ENCODE data around the gene ABCC5.

The ABCC5 gene

DNA sequence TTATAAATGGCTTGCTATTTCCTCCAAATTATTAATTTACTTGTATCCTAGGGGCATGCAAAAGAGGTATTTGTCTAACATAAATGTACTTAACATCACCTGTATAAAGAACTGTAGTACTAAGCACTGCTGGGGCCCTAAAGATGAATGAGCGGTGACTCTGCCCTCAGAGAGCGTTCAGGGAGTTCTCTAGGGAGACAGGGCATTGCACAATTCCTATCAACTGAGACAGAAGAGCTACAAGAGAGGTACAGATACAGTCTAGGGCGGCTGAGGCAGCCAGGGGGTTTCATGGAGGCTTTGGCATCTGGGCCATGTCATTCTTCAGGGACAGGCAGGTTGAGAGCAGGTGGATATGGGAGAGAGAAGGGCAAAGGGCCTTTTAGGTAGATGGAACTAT is 93.1 kb downstream of the ABCC5 start:
- no peak for DNase-seq

DNA sequence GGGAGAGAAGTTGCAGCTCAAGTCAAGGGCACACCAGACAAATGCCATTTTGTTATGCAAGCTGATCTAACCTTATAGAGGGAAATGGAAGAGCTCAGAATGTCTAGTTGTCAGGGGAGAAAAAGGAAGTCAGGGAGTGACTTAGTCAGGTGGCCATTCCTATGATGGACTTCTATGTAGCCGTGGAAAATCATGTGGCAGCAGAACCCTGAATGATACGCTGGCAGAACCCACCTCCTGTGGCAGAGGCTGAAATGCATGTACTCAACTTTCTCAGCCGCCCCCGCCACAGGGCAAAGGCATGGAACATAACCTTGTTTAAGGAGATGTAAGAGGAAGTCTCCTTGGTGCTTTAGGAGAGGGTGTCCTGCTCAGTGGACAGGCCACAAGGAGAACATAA is 95.3 kb downstream of the ABCC5 start:
- no peak for DNase-seq

DNA sequence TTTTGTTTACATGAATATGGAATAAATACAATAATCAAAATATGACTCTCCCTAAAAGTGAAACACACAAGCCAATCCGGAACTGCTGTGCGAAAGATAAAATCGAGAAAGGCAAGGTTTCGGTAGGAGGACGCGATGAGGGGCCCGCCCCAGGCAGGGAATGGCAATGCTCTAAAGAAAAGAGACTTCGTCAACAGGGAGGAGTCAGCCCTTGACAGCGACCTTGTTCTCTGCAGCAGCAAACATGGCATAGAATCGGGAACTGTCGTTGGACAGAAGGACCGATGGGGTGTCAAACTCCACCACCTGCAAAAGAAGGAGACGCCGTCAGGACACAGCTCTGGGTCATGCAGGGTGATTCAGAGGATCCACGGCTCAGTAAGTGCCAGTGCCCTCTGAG is 96.6 kb downstream of the ABCC5 start:
- no peak for DNase-seq

DNA sequence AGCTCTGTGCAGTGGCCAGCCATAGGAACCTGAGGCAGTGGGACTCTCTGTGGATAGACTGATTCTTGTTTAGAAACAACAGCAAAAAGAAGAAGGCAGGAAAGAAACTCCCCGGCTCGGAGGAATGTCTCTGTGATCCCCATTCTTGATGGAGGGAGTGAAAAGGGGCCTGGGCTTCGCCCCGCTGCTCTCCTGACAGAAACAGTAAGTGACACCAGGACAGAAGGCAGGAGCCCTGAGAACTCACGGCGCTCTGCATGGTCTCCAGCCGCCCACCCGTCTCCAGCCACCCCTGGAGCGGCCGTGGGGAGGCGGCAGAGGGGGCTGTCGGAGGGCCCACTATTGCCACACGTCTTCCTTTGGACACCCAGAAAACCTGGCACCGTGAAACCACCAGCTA is 97.3 kb downstream of the ABCC5 start:
- DNase-seq = no peak

DNA sequence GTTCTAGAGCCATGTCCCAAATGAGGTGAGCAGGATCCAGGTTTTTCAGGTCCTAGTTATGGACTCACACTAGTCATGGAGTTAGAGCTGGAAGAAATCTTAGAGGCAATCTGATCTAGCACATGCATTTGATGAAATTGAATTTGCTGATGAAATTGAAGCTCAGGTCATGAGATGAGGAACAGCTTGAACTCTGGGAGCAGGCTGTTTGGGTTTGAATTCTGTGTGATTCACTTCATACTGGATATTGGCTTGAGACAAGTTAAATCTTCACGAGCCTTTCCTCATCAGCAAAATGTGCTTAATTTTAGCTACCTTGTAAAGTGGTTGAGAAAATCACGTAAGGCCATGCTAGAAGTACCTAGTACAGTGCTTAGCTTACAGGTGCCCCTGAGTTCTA is 99.5 kb downstream of the ABCC5 start:
- DNase-seq = no peak

DNA sequence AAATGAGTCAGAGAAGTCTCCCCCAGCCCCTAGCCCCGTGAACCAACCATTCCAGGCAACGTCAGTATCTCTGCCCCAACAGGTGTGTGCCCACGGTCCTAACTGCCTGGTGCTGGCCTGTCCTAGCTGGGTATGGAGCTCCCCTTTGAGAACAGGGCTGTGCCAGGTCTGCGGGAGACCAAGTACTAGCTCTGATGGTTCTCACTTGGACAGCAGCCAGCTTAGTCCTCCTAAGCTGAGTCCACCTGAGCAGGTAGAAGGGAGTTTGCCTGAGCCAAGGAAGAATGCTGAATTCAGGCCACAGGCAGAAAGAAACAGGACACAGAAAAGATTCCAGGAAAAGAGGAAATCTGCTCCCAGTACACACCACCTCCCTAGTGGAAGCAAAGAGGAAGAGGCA is 99.9 kb downstream of the ABCC5 start:
- no peak for DNase-seq

DNA sequence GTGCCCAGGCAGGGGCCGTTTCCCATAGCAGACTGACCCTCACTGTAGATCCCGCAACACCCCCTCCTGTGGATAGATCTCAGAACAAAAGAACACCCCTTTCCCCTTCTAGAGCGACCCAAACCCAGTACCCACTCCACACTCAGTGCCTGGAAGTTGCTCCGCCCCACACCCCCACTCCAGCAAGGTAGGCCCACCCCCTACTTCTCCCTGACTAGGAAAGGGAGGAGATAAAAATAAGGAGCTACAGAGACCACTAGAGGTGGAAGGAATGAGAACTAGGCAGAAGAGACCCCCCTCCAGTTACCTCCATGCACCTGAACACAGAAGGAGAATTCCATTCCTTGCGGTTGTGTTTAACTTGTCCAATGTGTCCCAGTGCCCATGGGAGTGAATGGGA is 102.8 kb downstream of the ABCC5 start:
- no peak for DNase-seq

DNA sequence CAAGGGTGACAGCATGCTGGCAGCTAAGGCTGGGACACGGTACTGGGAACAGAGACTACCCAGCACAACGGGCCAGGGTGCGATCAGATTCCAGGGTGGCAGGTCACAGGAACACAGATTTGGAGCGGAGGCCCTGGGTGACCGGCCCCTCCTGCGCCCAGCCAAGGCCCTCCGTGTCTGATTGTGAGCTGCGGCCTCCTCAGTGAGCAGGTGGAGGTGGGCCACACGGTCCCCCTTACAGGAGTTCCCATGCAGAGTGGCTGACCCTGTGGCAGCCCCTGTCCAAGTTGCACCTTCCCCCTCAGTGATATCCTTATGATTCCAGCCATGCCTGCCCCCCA is 104.1 kb downstream of the ABCC5 start:
- no peak for DNase-seq

DNA sequence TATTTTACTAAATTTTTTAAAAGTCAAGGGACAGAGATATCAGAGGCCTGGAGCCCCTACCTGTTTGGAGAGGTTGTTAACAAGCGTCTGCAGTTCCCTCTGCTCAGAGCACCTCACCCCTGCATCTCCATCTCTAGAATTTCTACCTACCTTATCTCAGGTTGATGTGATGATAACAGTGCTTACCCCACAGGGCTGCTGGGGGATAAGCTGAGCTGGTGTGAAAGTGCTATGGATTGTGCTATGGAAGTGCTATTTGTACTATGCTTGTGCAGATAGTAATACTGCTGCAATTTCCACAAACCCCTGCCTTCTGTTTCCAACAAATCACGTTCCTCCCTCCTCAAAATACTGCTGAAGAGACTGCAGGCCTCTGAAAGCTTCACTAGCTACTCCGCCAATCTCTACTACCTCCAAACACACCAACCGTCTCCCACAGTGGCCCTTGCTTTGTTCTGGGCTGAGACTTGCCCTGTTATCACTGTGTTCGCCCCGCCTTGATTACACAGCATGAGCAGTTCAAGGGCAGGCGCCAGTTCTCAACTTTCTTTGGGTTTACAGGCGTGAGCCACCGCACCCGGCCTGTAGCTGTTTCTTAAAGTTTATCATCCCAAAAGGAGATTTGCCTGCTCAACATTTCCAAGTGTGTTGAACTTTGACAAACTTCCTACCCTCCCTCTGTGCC is 104.6 kb downstream of the ABCC5 start:
- DNase-seq = no peak

DNA sequence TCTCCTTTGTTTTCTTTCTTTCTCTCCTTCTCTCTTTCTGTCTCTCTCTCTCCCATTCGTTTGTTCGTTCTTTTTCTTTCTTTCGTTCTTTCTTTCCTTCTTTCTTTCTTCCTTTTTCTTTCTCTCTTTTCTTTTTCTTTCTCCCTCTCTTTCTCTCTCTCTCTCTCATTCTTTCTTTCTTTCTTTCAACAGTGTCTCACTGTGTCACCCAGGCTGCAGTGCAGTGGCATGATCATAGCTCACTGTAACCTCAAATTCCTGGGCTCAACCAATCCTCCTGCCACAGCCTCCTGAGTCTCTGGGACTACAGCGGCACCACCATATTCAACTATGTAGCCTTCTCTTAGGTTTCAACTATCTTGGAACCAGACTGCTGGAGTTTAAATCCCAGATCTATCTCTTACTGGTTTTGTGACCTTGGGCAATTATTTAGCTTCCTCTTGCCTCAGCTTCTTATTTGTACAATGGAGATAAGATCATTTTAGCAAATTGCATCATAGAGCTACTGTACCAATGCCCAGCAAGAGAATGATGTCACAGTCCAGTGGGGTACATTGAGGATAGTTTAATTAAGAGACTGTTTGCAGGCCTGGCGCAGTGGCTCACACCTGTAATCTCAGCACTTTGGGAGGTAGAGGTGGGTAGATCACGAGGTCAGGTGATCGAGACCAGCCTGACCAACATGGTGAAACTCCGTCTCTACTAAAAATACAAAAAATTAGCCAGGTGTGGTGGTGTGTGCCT is 105.7 kb downstream of the ABCC5 start:
- DNase-seq = no peak

DNA sequence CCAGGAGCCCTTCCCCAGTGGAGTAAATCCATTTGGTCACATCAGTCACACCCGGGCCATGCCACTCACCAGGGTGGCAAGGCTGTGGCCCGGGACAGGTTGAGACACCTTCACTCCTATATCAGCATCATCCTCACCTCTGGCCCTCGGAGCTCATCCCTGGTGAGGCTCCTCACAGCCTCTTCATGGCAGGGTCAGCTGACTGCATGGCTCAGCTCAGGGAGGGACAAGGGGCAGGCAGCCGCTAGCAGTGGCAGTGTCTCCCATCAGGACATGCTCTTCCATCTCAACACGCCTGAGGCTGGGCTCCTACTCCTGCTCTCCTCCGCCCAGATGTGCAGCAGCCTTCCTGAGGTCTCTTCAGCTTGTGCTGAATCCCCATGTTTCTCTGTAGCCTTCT is 106.6 kb downstream of the ABCC5 start:
- no peak for DNase-seq

DNA sequence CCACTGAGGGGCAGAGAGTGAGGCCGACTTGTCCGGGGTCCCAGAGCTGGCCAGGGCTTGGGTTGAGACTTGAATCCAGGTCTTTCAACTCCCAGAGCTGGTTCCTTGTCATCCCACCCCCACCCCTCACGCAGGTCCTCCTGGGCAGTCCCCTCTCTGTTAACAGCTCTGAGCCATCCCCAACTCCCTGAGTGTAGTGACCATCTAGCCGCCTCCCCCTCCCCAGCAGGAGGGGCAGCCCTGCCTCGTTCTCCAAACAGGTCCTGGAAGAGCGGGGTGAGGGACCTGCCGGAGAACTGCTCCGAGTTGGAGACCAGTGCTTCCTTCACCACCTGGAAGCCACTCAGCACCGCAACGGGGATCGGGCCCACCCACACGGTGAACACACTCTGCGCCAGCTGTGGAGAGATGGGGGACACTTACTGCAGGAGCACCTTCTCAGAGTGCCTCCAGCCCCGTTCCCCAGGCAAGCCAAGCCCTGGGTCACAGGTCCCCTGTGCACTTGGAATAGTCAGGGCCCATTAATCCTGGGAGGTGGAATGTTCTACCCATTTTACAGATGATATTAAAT is 108.6 kb downstream of the ABCC5 start:
- DNase-seq = no peak

DNA sequence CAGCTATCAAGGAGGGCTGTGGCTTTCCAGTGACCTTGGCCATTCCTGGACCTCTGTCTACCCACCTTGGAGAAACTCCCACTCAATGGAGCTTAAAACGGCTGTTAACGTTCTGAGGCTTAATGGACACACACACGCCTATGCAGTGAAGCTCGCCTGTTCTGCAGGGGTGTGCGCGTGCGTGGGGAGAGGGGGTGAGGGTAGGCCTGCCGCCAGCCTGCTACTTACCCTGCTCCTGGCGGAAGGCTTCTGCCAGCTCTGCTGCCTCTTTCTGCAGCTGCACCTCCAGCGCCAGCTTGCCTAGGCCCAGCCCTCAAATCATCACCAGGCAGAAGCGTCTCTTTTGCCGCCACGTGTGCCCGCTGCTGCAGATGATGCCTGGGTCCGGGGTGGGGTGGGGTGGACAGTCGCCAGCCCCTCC is 109.8 kb downstream of the ABCC5 start:
- DNase-seq = peak in 4 of 58 donors; percentile 5 to 21 (median 16)

DNA sequence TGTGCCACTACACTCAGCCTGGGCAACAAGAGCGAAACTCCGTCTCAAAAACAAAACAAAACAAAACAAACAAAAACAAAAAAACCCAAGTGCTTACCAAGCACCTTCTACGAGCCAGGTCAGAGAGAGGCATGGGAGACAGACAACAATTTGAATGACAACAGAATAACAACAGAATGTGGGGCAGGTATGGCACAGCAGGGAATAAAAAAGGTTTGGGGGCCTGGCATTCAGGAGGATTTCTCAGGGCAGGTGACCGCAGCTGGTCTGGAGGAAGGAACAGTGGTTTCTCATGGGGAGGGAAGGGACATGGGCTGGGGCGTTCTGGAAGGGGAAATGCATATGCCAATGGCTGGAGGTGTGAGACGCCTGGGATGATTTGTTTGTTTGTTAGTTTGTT is 110.5 kb downstream of the ABCC5 start:
- DNase-seq = no peak

DNA sequence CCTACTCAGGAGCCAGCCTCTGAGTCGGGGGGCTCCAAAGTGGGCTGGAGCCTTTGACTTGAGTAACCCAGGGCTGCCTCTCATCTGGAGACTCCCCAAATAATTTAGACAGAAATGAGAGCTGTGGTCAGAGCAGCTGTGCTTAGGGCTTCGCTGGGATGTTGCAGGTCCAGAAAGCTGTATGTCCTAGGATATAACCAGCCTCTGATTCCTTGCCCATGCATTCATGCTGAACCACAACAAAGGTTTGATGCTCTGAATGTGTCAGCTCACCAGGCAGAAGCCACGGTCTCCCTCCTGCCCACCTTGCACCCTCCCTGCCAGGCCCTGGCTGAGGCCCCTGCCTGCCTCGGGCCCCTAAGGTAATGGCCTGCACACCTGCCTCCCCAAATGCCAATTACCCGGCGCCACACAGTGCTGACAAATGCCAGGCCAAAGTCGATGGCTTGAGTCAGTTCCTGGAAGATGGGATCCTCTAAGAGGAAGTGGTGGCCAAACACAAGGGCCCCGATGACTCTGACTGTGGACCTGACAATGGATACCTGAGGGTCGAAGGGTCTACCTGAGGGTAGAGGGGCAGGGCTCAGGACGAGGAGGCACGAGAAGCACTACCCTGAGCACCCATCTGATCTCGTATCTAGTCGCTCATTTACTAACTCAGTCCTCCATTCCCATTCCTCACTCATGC is 111.3 kb downstream of the ABCC5 start:
- DNase-seq = no peak

DNA sequence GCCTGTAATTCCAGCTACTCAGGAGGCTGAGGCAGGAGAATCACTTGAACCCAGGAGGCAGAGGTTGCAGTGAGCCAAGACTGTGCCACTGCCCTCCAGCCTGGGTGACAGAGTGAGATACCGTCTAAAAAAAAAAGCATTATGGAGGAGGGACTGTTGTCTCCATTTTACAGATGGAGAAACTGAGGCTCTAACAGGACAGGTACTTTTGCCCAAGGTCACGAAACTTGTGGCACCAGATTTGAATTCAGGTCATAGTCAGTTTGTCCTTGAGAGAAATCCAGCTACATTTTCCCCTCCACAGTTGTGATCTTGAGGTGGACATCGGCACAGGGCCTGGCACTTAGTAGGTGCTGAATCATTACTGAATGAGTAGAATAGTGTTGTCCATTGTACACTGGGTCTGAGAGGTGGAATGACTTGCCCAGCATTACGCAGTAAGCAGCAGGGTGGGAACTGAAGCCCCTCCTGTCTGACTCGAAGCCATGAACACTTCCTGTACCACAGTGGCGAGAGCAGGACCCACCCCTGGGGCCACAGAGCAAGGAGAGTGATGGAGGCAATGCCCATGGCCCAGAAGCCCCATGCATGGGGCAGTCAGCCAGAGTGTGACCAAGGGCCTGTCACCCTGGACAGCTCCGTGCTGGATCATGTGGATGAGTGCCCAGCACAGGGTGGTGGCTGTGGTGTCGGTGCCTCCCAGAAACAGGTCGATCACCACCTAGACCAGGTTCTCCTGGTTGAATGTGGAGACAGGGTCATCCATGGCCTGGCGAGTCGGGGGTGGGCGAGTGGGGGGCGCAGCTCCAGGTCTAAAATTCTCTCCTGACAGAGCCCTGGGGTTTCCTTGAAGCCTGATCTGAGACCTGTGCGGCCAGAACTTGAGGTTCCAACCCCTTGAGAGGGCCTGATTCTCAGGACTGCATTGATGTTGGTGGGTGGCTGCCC is 112.6 kb downstream of the ABCC5 start:
- DNase-seq = no peak

DNA sequence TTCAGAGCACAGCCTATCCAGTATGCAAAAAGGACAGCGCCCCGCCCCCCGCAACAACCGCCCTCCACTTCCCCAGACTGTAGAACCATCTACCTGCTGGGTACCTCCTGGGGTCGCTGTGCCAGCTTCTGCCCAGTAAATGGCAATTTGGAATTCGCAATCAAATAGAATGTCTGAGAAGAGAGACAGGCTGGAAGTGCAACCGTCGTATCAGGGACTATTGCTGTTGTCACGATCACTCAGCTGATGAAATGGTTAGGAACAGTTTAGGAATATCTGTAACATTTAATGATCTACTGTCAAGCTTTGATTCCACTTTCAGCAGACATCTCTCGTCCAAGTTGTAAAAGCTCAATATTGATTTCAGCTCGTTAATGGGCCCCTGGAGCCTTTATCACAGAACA is 119.7 kb downstream of the ABCC5 start:
- no peak for DNase-seq

DNA sequence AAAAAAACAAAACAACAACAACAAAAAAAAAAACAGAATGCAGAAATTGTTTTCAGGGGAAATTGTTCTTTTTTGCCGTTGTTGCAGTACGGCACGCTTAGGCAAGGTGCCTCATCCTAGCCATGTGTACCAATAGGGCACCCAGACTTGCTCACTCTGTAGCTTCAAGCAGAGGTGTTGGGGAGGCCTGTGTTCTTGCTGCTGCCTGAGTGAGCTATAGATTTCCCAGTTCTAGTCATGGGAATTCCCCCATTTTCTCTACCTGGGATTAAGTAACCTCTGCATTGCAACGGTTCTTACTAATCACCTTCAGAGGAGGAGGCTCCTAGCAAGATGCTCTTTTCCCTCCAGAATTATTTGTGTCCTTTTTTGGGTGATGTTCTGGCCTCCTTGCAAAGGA is 120.1 kb downstream of the ABCC5 start:
- no peak for DNase-seq

DNA sequence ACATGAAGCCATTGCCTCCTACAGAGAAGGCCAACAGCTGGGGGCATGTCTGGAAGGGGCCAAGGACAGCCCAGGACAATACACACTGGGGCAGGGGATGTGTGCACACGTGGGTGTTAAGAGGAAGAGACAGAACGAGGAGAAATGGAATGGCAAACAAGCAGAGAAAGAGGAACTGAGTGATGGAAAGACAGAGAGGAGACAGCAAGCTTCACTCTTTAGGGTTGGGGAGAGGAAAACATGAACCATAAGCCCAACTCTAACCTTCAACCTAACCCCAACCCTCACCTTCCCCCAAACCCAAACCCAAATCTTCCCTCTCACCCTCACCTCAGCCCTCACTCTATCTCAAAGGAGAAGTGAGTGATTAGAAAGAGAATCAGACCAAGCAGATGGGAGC is 121.1 kb downstream of the ABCC5 start:
- no peak for DNase-seq

DNA sequence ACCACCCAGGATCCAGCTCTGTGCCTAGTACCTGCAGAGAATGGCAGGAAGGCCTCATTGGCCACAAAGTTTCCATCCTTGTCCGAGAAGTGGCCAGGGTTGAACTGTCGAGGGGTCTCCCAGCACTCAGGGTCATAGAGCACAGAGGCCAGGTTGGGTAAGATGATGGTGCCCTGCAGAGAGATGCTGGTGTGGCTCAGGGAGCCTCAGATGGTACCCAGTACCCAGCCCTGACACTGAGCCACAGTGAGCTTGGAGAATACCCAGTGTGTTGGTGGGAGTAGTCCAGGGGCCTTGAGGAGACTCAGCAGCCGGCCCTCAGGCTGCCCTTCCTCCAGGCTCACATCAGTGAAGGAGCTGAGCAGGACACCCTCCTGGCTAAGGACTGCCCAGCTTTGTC is 121.5 kb downstream of the ABCC5 start:
- no peak for DNase-seq

DNA sequence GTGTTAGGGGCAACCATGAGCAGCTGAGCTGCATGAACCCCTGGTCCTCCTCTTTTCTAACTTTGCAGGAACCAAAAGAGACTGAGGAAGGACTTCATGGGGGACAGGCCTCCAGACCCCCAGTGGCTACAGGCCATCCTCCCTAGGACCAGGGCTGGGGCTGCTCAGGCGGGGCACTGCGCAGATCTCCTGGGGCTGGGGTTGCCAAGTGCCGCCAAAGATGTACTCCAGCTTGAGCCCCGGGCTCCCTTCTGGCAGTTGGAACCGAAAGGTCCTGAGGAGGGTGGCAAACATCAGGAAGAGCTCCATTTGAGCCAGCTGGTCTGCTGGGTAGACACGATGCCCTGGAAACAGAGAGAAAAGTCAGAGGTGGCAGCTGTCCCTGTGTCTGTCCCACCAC is 121.9 kb downstream of the ABCC5 start:
- no peak for DNase-seq

Measured in anterior cingulate cortex (tissue), 58 donors.